Fibroblast of peridontal ligament (primary cell): ENCODE results near the gene UVSSA.
"Not testable (repeated sequence)": the region's sequence is repeated elsewhere in the genome, so short reads cannot be mapped to it uniquely, and the experiment has no call there.

Source experiments
- DNase-seq: peaks from one replicate; pipeline ENCODE4 v3.0.0-alpha.2; 2010; ENCODE audit errors: extremely low read depth

UVSSA gene

GRCh38 chr4:1443688-1444172, 96.7 kb downstream of the UVSSA start:
- DNase-seq: not testable (repeated sequence)
